K562 (cell line): ENCODE data around the gene ATF1. TPM values are rescaled to one million over a fixed set of nuclear protein-coding genes. Genes with fewer than 3 reads are reported as not detected.

ENCODE experiments used
- ATAC-seq: fragments of 200-7000 bp; cut with Tn5 transposase; 3 replicates; pipeline ENCODE4 v1.9.1; 2020; ENCODE audit warnings: moderate library complexity
- BruUV-seq: library from RNA; stranded (reverse); fragments of 400-500 nt; replicated peaks from 2 replicates; lab custom pipeline; 2021; lab: Mats Ljungman, UMichigan
- CTCF ChIA-PET: fragments of 300-600 bp; formaldehyde crosslinking; extraction: SDS; loops from one replicate; lab custom pipeline; 2021; ENCODE audit warnings: low intra/inter-chr PET ratio; lab: Yijun Ruan, JAX
- POLR2A ChIA-PET: fragments of 300-600, 350-650 bp; sonication (Branson Sonifier 250); formaldehyde crosslinking; extraction: SDS; loops from one replicate; lab custom pipeline; 2021; ENCODE audit warnings: antibody characterized with exemption, inconsistent platforms; lab: Yijun Ruan, JAX
- DNase-seq, 4 experiments: peaks; one replicate each; pipeline versions ENCODE4 v3.0.0 to v3.0.0-alpha.2; 2011 to 2018; ENCODE audit warnings: low spot score in 3 of 4, mixed read lengths in 3 of 4; ENCODE audit errors: extremely low read depth in 1 of 4
- FAIRE-seq: peaks from 2 replicates; lab custom pipeline; 2011; peaks lifted over from hg19 to GRCh38; lab: Jason Lieb, UNC
- H2AFZ ChIP-seq: 2 replicates; pipeline ENCODE4 v1.6.0; 2011; ENCODE audit warnings: low read depth, low read length, control low read depth, inconsistent platforms
- H3K27ac ChIP-seq: fragments of 200-600 bp; 3 replicates; pipeline ENCODE4 v1.8.0; 2011; ENCODE audit warnings: low read depth, mild to moderate bottlenecking, control low read depth, inconsistent platforms, low read length, moderate library complexity, mixed read lengths; ENCODE audit errors: extremely low read depth
- H3K27me3 ChIP-seq, 2 experiments: fragments of 300-600 bp in 1 of 2; 2 replicates in 1 of 2; 3 replicates in 1 of 2; pipeline versions ENCODE4 v1.6.0 to v1.8.0; 2011; ENCODE audit warnings: inconsistent platforms in 2 of 2, low read length in 2 of 2, mild to moderate bottlenecking in 1 of 2, mixed read lengths in 1 of 2, moderate library complexity in 1 of 2; ENCODE audit not compliant: control insufficient read depth in 2 of 2, insufficient read depth in 2 of 2
- H3K36me3 ChIP-seq: fragments of 300-600 bp; 3 replicates; pipeline ENCODE4 v1.8.0; 2011; ENCODE audit warnings: mild to moderate bottlenecking, low read length, inconsistent platforms; ENCODE audit not compliant: control insufficient read depth, insufficient read depth
- H3K4me1 ChIP-seq, 2 experiments: fragments of 200-600 bp in 1 of 2; replicated peaks in 1 of 2; 2 replicates in 1 of 2; 3 replicates in 1 of 2; pipeline versions ENCODE4 v1.5.1 to v1.8.0; 2011; ENCODE audit warnings: inconsistent platforms in 2 of 2, low read length in 2 of 2, mild to moderate bottlenecking in 1 of 2, mixed read lengths in 1 of 2, moderate library complexity in 1 of 2; ENCODE audit not compliant: control insufficient read depth in 2 of 2, insufficient read depth in 2 of 2
- H3K4me2 ChIP-seq: 2 replicates; pipeline ENCODE4 v1.6.1; 2011; ENCODE audit warnings: low read length, control low read depth, inconsistent platforms, mixed read lengths; ENCODE audit not compliant: insufficient read depth
- H3K4me3 ChIP-seq: fragments of 200-600 bp; sonication (generic), shearing (Covaris generic); 2 replicates; pipeline ENCODE4 v1.5.1; 2016; ENCODE audit warnings: control low read depth, inconsistent platforms
- H3K79me2 ChIP-seq: fragments of 200-600 bp; 3 replicates; pipeline ENCODE4 v1.8.0; 2011; ENCODE audit warnings: low read length, inconsistent platforms; ENCODE audit not compliant: control insufficient read depth, insufficient read depth
- H3K9ac ChIP-seq, 2 experiments: 2 replicates each; pipeline versions ENCODE4 v1.6.0 to v1.6.1; 2011; ENCODE audit warnings: low read depth in 2 of 2, low read length in 2 of 2, control low read depth in 1 of 2, inconsistent platforms in 1 of 2, mild to moderate bottlenecking in 1 of 2, mixed read lengths in 1 of 2; ENCODE audit not compliant: insufficient read depth in 1 of 2
- H3K9me1 ChIP-seq: one replicate; pipeline ENCODE4 v1.6.0; 2011; ENCODE audit warnings: inconsistent platforms, mild to moderate bottlenecking, low read length, moderate library complexity; ENCODE audit not compliant: control insufficient read depth, insufficient read depth
- H3K9me3 ChIP-seq: replicated peaks from 2 replicates; pipeline ENCODE4 v1.5.1; 2011; ENCODE audit warnings: low read depth, low read length, inconsistent platforms; ENCODE audit not compliant: control insufficient read depth, insufficient read depth
- H4K20me1 ChIP-seq: replicated peaks from 2 replicates; pipeline ENCODE4 v1.6.1; 2011; ENCODE audit warnings: low read length, inconsistent platforms, mixed read lengths; ENCODE audit not compliant: control insufficient read depth, insufficient read depth
- CHD1 ChIP-seq: fragments of 200-600 bp; sonication (generic); IDR thresholded peaks from one replicate; pipeline ENCODE4 v1.6.1; 2012; ENCODE audit warnings: mild to moderate bottlenecking, moderate library complexity, low read length, inconsistent platforms
- DNMT1 ChIP-seq: fragments of 450-650 bp; IDR thresholded peaks from 2 replicates; pipeline ENCODE4 v1.6.1; 2016; ENCODE audit warnings: antibody characterized with exemption, mild to moderate bottlenecking
- E2F3 ChIP-seq: fragments of 250-450 bp; sonication (Bioruptor Pico); IDR thresholded peaks from 2 replicates; pipeline ENCODE4 v1.4.0; 2020; ENCODE audit warnings: mild to moderate bottlenecking
- E2F8 ChIP-seq: fragments of 450-650 bp; IDR thresholded peaks from 2 replicates; pipeline ENCODE4 v1.7.1; 2018; ENCODE audit warnings: mild to moderate bottlenecking, low read depth; ENCODE audit not compliant: partially characterized antibody
- ELF1 ChIP-seq: fragments of 200-800 bp; sonication (Bioruptor generic); IDR thresholded peaks from 2 replicates; pipeline ENCODE4 v1.6.1; 2016; ENCODE audit warnings: missing genetic modification characterization, missing compliant biosample characterization
- MCM7 ChIP-seq, 2 experiments: fragments of 450-650 bp; IDR thresholded peaks; 2 replicates each; pipeline ENCODE4 v1.6.1; 2016 to 2018
- NRF1 ChIP-seq, 2 experiments: fragments of 450-650 bp; IDR thresholded peaks in 1 of 2; conservative IDR thresholded peaks in 1 of 2; 2 replicates each; pipeline ENCODE4 v1.6.1; 2014; ENCODE audit warnings: mild to moderate bottlenecking in 2 of 2
- STAT5B ChIP-seq: fragments of 250-450 bp; sonication (Bioruptor Pico); IDR thresholded peaks from 2 replicates; pipeline ENCODE4 v1.8.0; 2021; ENCODE audit warnings: mild to moderate bottlenecking, inconsistent platforms
- TARDBP ChIP-seq: fragments of 450-650 bp; IDR thresholded peaks from 2 replicates; pipeline ENCODE4 v1.6.1; 2016
- TBL1XR1 ChIP-seq, 2 experiments: IDR thresholded peaks; 2 replicates each; pipeline ENCODE4 v1.6.1; 2012; ENCODE audit warnings: improper control_type of control experiment in 2 of 2, low read length in 2 of 2, mild to moderate bottlenecking in 1 of 2
- ZNF24 ChIP-seq: fragments of 450-650 bp; IDR thresholded peaks from 2 replicates; pipeline ENCODE4 v1.6.1; 2016
- WGBS: fragments of 100-300 bp; shearing (Covaris generic); methylation state at CpG from one replicate; pipeline ENCODE4 v1.1.6; 2016; ENCODE audit warnings: low coverage, mixed read lengths; ENCODE audit not compliant: insufficient coverage; ENCODE audit errors: missing lambda C conversion rate; 5-methylcytosine and 5-hydroxymethylcytosine counted together
- in situ Hi-C: fragments of 300-500 bp; cut with MboI; formaldehyde crosslinking; loops from 4 replicates; pipeline ENCODE4 v1.15.0; 2018; ENCODE audit warnings: inconsistent platforms, mixed read lengths
- intact Hi-C: fragments of 100-400 bp; cut with micrococcal nuclease; formaldehyde crosslinking; loops from 2 replicates; pipeline ENCODE4 v1.14.2; 2022
- polyA plus RNA-seq, 8 experiments: library from polyadenylated mRNA; depleted of rRNA in 4 of 8; stranded (reverse) in 5 of 8; unstranded in 3 of 8; fragments of >200 nt; fragmentation: Nextera tagmentation in 2 of 8; fragmentation: Illumina TruSeq in 1 of 8; extraction: Ambion mirVana in 2 of 8; extraction: Trizol in 1 of 8; gene quantifications; 2 replicates each; pipeline versions ENCODE4 v1.2.1 to v1.2.3, GENCODE V29; 2011 to 2014; ENCODE audit warnings: inconsistent platforms in 1 of 8, missing spikeins in 1 of 8
- total RNA-seq, 7 experiments: library from RNA; depleted of rRNA in 6 of 7; stranded (reverse); fragments of >200 nt in 6 of 7; fragmentation: Illumina TruSeq in 2 of 7; extraction: Trizol in 2 of 7; gene quantifications; 2 replicates each; pipeline versions ENCODE4 v1.2.1 to v1.2.3, GENCODE V29; 2011 to 2021; ENCODE audit warnings: low replicate concordance in 1 of 7
- TF ChIP-seq, protein P1 (sequence below), 2 experiments: fragments of 450-650 bp in 1 of 2; sonication (generic) in 1 of 2; formaldehyde crosslinking; conservative IDR thresholded peaks; 2 replicates each; pipeline versions ENCODE4 v1.4.0 to v1.8.1; 2020 to 2022; ENCODE audit warnings: mild to moderate bottlenecking in 1 of 2, missing genetic modification reagents in 1 of 2
- TF ChIP-seq, protein P2 (sequence below): sonication (generic); formaldehyde crosslinking; IDR thresholded peaks from 2 replicates; pipeline ENCODE4 v1.8.1; 2023; ENCODE audit warnings: mild to moderate bottlenecking, missing genetic modification reagents

Gene ATF1
- total and polyA plus RNA-seq, 9 of the 15 experiments (the other 6 are each of a cell fraction or from before 2014, with no cell fraction given) = 19.8 to 83.5 (median 51.4) TPM

GRCh38 chr12:50784501-50784900 lies 20.6 kb downstream of the ATF1 start:
- no peak for FAIRE-seq
- H3K27ac ChIP-seq = no peak overlapping the region
- H3K9me1 ChIP-seq = no peaks in the 10 kb centered on the region
- H3K79me2 ChIP-seq = peaks cover 16% of the 10 kb centered on the region
- no peak for ATAC-seq
- DNase-seq = no peak
- no peaks in the 10 kb centered on the region for H3K4me1 ChIP-seq
- H3K27me3 ChIP-seq = no peaks in the 10 kb centered on the region
- POLR2A ChIA-PET = no interaction called here
- in situ Hi-C loops (no loop called here), intact Hi-C loops (no loop called here)
- no peak overlapping the region for H3K4me3 ChIP-seq
- CTCF ChIA-PET = no interaction called here
- no peak overlapping the region for H3K4me2 ChIP-seq
- H3K36me3 ChIP-seq = peaks cover 34% of the 10 kb centered on the region; the same call in 2 of the 3 replicates
- TF ChIP-seq E2F8 (no peak), CHD1 (no peak), E2F3 (CRISPR knock-in tag) (no peak), ZNF24 (no peak), TARDBP (no peak), MCM7 (IDR thresholded peaks at IDR 0.05) (no peak), NRF1 (conservative IDR thresholded peaks at IDR 0.05 in 1 of 2, IDR thresholded peaks at IDR 0.05 in 1 of 2) (no peak), DNMT1 (no peak), STAT5B (CRISPR knock-in tag) (no peak), ELF1 (tag) (no peak), TBL1XR1 (IDR thresholded peaks at IDR 0.05; ENCODE audit: low read length in 2 of 2) (no peak)
- TF ChIP-seq, protein P1, sequence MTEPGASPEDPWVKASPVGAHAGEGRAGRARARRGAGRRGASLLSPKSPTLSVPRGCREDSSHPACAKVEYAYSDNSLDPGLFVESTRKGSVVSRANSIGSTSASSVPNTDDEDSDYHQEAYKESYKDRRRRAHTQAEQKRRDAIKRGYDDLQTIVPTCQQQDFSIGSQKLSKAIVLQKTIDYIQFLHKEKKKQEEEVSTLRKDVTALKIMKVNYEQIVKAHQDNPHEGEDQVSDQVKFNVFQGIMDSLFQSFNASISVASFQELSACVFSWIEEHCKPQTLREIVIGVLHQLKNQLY (CRISPR knock-in tag; conservative IDR thresholded peaks at IDR 0.05) = no peak
- TF ChIP-seq, protein P2, sequence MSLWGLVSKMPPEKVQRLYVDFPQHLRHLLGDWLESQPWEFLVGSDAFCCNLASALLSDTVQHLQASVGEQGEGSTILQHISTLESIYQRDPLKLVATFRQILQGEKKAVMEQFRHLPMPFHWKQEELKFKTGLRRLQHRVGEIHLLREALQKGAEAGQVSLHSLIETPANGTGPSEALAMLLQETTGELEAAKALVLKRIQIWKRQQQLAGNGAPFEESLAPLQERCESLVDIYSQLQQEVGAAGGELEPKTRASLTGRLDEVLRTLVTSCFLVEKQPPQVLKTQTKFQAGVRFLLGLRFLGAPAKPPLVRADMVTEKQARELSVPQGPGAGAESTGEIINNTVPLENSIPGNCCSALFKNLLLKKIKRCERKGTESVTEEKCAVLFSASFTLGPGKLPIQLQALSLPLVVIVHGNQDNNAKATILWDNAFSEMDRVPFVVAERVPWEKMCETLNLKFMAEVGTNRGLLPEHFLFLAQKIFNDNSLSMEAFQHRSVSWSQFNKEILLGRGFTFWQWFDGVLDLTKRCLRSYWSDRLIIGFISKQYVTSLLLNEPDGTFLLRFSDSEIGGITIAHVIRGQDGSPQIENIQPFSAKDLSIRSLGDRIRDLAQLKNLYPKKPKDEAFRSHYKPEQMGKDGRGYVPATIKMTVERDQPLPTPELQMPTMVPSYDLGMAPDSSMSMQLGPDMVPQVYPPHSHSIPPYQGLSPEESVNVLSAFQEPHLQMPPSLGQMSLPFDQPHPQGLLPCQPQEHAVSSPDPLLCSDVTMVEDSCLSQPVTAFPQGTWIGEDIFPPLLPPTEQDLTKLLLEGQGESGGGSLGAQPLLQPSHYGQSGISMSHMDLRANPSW (CRISPR knock-in tag) = no peak
- no peaks in the 10 kb centered on the region for H3K9me3 ChIP-seq
- H3K9ac ChIP-seq = no peak overlapping the region
- H2AFZ ChIP-seq = no peak overlapping the region
- no peaks in the 10 kb centered on the region for H4K20me1 ChIP-seq
- 91% methylated on average over 4 of the region's 4 CpGs for WGBS
- BruUV-seq = no TSS peak
